T-helper 17 cell (primary cell): ENCODE results near the gene CELA3B. TPM values are rescaled to one million over a fixed set of nuclear protein-coding genes. Genes with fewer than 3 reads are reported as not detected.
"Not testable (repeated sequence)": the region's sequence is repeated elsewhere in the genome, so short reads cannot be mapped to it uniquely, and the experiment has no call there.

Source experiments
- ATAC-seq: fragments of 150-1000 bp; cut with Tn5 transposase; 2 replicates; pipeline ENCODE4 v1.10.0; 2021; ENCODE audit warnings: mild to moderate bottlenecking, moderate library complexity
- DNase-seq, 3 donors: peaks; one replicate each; pipeline versions ENCODE4 v3.0.0 to v3.0.0-alpha.2; 2020 to 2021
- H3K9me3 ChIP-seq: one replicate; pipeline ENCODE4 v1.7.0; 2013; ENCODE audit warnings: low read length, mild to moderate bottlenecking; ENCODE audit not compliant: control insufficient read depth, poor library complexity, severe bottlenecking
- H3K27ac Mint-ChIP-seq: one replicate; pipeline ENCODE4 v1.8.0; 2022; ENCODE audit warnings: mild to moderate bottlenecking, moderate library complexity, mixed read lengths
- H3K27me3 Mint-ChIP-seq: one replicate; pipeline ENCODE4 v1.8.0; 2022; ENCODE audit warnings: mixed read lengths
- H3K36me3 Mint-ChIP-seq: one replicate; pipeline ENCODE4 v1.8.0; 2022; ENCODE audit warnings: low read depth, mixed read lengths
- H3K4me1 Mint-ChIP-seq: one replicate; pipeline ENCODE4 v1.8.0; 2022; ENCODE audit warnings: mild to moderate bottlenecking, mixed read lengths
- H3K4me3 Mint-ChIP-seq: one replicate; pipeline ENCODE4 v1.8.0; 2022; ENCODE audit warnings: mild to moderate bottlenecking, moderate library complexity, mixed read lengths
- total RNA-seq, 4 donors: library from RNA in 2 of 4; stranded (reverse) in 2 of 4; gene quantifications; one replicate each; pipeline ENCODE4 v1.2.3 and lab custom pipeline; 2022 to 2026

CELA3B gene
- total RNA-seq, 2 donors from 2014 or later: not detected

GRCh38 chr1:22018583-22019559 is 42.0 kb downstream of the CELA3B start:
- H3K9me3 ChIP-seq: no peaks in the 10 kb centered on the region
- peak overlapping the region; percentile 95 for H3K27ac Mint-ChIP-seq
- peaks cover 24% of the 10 kb centered on the region for H3K4me1 Mint-ChIP-seq
- no peaks in the 10 kb centered on the region for H3K27me3 Mint-ChIP-seq
- DNase-seq: peak in 2 of 3 donors; percentile 47 to 48
- H3K36me3 Mint-ChIP-seq: no peaks in the 10 kb centered on the region
- H3K4me3 Mint-ChIP-seq: peak overlapping the region; percentile 71
- peak; percentile 97 for ATAC-seq

GRCh38 chr1:22021061-22021460 is 44.2 kb downstream of the CELA3B start:
- H3K36me3 Mint-ChIP-seq: no peaks in the 10 kb centered on the region
- H3K4me1 Mint-ChIP-seq: peaks cover 35% of the 10 kb centered on the region
- H3K27ac Mint-ChIP-seq: peak overlapping the region; percentile 61
- no peaks in the 10 kb centered on the region for H3K9me3 ChIP-seq
- H3K27me3 Mint-ChIP-seq: no peaks in the 10 kb centered on the region
- no peak overlapping the region for H3K4me3 Mint-ChIP-seq
- DNase-seq (no peak), ATAC-seq (no peak)

DNA sequence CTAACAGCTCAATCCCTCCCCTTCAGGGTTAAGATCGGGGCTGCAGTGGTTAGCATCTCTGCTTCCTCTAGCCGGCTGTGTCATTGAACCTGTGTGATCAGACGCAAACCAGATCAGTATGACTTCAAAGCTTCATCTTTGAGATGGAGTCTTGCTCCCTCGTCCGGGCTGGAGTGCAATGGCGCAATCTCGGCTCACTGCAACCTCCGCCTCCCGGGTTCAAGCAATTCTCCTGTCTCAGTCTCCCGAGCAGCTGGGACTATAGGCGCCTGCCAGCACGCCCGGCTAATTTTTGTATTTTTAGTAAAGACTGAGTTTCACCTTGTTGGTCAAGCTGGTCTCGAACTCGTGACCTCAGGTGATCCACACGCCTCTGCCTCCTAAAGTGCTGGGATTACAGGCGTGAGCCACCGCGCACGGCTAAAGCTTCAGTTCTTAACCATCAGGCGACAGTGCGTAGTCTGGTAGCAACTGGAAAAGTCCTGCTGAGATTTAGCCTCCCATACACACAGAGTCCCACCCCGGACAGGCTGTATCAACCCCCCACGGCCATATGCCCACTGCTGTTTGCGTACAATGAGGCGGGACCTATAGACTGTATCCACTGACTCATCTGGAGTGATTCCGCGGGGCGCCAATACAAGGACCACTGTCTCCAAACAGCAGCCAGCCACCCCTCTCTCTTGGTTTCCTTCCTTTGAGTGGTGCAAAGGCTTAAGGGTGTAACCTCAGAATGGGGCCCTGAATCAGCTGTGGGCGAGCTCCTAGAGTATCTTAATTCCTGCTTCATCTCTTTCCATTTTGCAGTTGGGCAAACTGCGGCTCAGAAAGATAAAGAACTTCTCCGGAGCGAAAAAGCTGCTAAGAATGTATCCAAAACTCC is 47.9 kb downstream of the CELA3B start:
- H3K9me3 ChIP-seq: no peaks in the 10 kb centered on the region
- H3K27ac Mint-ChIP-seq: peak overlapping the region; percentile 99
- peaks cover 36% of the 10 kb centered on the region for H3K4me1 Mint-ChIP-seq
- H3K36me3 Mint-ChIP-seq: no peaks in the 10 kb centered on the region
- H3K4me3 Mint-ChIP-seq: peak overlapping the region; percentile 91
- no peaks in the 10 kb centered on the region for H3K27me3 Mint-ChIP-seq
- DNase-seq (peak; percentile 54 to 75 (median 63)), ATAC-seq (peak; percentile 67)

DNA sequence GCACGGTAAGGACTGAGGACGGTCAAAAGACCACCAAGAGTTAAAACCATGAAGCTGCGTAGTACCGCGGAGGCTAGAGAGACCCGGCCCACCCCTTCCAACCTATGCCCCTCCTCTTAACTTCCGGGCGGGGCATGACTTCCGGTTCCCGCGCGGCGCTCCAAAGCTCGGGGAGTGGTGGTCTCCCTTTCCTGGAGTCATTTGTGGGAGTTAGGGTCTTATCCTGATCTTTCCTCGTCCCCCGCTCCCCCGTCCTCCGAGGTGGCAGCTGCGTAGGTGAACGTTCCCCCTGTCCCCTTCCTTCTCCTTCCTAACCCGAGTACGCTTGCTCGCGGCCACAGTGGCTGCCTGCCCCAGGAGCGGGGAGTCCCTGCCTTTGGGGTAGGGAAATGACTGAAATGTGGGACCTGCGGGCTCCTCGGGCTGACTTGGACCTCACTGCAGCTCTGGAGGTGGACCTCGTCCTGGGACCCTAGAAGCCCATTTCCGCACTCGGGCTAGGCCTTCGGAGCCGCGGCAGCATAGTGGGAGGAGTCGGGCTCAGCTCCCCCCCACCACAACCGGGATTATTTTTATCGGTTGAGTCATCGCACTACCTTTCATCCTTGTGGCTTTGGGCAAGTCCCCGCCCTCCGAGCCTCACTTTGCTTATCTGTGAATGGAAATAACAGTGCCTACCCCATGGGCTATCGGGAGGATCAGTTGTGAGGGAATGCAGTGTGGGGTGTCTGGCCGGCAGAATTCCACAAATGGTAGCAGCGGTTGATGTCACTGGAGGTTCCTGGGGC is 48.7 kb downstream of the CELA3B start:
- H3K9me3 ChIP-seq: no peaks in the 10 kb centered on the region
- ATAC-seq (peak; percentile 77), DNase-seq (peak; percentile 67 to 86 (median 79))
- Mint-ChIP-seq H3K4me3 (peak overlapping the region; percentile 91), H3K4me1 (peaks cover 42% of the 10 kb centered on the region), H3K27me3 (no peaks in the 10 kb centered on the region), H3K27ac (peak overlapping the region; percentile 99), H3K36me3 (no peaks in the 10 kb centered on the region)

- peak overlapping the region; percentile 99 for H3K27ac Mint-ChIP-seq
Observed at GRCh38 chr1:22026924-22027289, 50.1 kb downstream of the CELA3B start.

GRCh38 chr1:22030057-22030456 is 53.2 kb downstream of the CELA3B start:
- no peaks in the 10 kb centered on the region for H3K36me3 Mint-ChIP-seq
- DNase-seq (no peak), ATAC-seq (no peak)
- no peaks in the 10 kb centered on the region for H3K27me3 Mint-ChIP-seq
- no peak overlapping the region for H3K4me3 Mint-ChIP-seq
- H3K4me1 Mint-ChIP-seq: peaks cover 37% of the 10 kb centered on the region
- H3K27ac Mint-ChIP-seq: peak overlapping the region; percentile 91
- H3K9me3 ChIP-seq: no peaks in the 10 kb centered on the region

More at GRCh38 chr1:22026924-22027289, 50.1 kb downstream of the CELA3B start:
- no peak overlapping the region for H3K4me3 Mint-ChIP-seq
- H3K27me3 Mint-ChIP-seq: no peaks in the 10 kb centered on the region
- ATAC-seq: no peak
- no peak for DNase-seq
- H3K36me3 Mint-ChIP-seq: no peaks in the 10 kb centered on the region
- H3K9me3 ChIP-seq: no peaks in the 10 kb centered on the region
- peaks cover 51% of the 10 kb centered on the region for H3K4me1 Mint-ChIP-seq

- no peak for ATAC-seq
- H3K9me3 ChIP-seq: no peaks in the 10 kb centered on the region
- Mint-ChIP-seq H3K4me3 (no peak overlapping the region), H3K27ac (peak overlapping the region; percentile 91), H3K27me3 (no peaks in the 10 kb centered on the region), H3K4me1 (peaks cover 37% of the 10 kb centered on the region), H3K36me3 (no peaks in the 10 kb centered on the region)
- no peak for DNase-seq
Observed at GRCh38 chr1:22030473-22030872, 53.7 kb downstream of the CELA3B start.

DNA sequence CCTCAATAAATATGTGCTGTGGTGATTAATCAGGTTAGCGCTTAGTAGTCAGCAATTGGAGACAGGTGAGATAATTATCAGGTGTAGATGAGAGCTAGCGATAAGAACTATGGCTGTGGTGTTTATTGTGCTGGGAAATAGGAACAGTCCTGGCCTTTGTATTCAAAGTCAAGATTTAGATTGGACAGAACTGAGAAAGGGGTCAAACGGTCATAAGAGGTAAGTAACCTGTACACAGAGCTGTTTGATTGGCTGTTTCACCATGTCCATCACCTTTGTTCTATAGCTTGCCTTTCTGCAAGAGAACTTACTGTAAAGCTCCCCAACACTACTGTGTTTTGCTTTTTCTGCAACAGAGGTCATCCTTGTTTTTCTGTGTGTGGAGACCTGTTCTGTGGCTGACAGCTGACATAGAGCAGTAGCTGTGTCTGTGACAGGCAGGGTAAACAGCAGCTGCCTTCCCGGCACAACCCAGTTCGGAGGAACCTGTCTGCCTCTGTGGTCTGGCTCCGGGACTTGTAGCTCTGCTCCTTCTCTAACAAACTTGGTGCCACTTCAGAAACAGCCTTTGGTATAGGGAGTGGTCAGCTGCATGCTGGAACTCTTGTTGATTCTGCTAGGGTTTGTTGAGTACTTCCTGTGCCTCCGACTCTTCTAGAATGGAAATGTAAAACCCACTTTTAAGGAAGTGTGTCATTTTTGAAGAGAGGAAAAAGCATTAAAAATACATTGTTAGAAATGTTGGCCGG is 54.6 kb downstream of the CELA3B start:
- Mint-ChIP-seq H3K27me3 (no peaks in the 10 kb centered on the region), H3K36me3 (no peaks in the 10 kb centered on the region), H3K27ac (peak overlapping the region; percentile 91), H3K4me1 (peaks cover 30% of the 10 kb centered on the region), H3K4me3 (peak overlapping the region; percentile 76)
- no peaks in the 10 kb centered on the region for H3K9me3 ChIP-seq
- DNase-seq (no peak), ATAC-seq (peak; percentile 84)

DNA sequence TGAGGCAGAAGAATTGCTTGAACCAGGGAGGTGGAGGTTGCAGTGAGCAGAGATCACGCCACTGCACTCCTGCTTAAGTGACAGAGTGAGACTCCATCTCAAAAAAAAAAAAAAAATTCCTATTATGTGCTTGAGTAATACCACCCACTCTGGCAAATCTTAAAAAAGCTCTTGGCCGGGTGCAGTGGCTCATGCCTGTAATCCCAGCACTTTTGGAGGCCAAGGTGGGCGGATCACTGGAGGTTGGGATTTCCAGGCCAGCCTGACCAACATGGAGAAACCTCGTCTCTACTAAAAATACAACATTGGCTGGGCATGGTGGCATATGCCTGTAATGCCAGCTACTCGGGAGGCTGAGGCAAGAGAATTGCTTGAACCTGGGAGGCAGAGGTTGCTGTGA is 58.0 kb downstream of the CELA3B start:
- not testable (repeated sequence) for H3K36me3 Mint-ChIP-seq, H3K27me3 Mint-ChIP-seq, H3K9me3 ChIP-seq, ATAC-seq, H3K4me3 Mint-ChIP-seq, H3K27ac Mint-ChIP-seq, DNase-seq
- peaks cover 31% of the 10 kb centered on the region for H3K4me1 Mint-ChIP-seq

- DNase-seq: no peak
- H3K27ac Mint-ChIP-seq: peak overlapping the region; percentile 97
- no peaks in the 10 kb centered on the region for H3K9me3 ChIP-seq
- peaks cover 25% of the 10 kb centered on the region for H3K4me1 Mint-ChIP-seq
- H3K4me3 Mint-ChIP-seq: no peak overlapping the region
- no peaks in the 10 kb centered on the region for H3K36me3 Mint-ChIP-seq
- no peak for ATAC-seq
- H3K27me3 Mint-ChIP-seq: no peaks in the 10 kb centered on the region
Observed at GRCh38 chr1:22037520-22037919, 60.7 kb downstream of the CELA3B start.

DNA sequence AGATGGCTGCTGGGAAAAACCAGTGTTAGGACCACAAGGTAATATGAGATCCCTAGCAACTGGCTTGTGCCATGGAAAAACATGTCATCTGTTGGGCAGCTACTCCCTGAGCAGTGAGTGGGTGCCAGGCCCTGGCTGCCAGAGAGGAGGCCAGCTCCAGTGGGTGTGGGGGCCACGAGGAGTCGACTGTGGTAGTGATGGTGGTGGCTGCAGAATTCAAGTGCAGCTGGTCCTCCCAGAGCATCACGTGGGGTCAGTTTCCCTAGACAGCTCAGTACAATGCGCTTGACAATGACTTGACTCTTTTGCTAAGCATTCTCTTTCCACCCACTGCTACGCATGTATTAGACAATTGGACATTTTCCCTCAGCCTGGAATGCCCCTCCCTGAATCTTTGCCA is 61.2 kb downstream of the CELA3B start:
- H3K4me1 Mint-ChIP-seq: peaks cover 29% of the 10 kb centered on the region
- peak overlapping the region; percentile 97 for H3K27ac Mint-ChIP-seq
- no peak for ATAC-seq
- no peaks in the 10 kb centered on the region for H3K9me3 ChIP-seq
- no peaks in the 10 kb centered on the region for H3K27me3 Mint-ChIP-seq
- peak overlapping the region; percentile 49 for H3K4me3 Mint-ChIP-seq
- no peak for DNase-seq
- H3K36me3 Mint-ChIP-seq: no peaks in the 10 kb centered on the region
